DOHH2 (cell line): ENCODE data around the gene PCSK5.

ENCODE experiments used
- H3F3A ChIP-seq: fragments of 200-600 bp; sonication (generic), shearing (Covaris generic); 2 replicates; pipeline ENCODE4 v1.6.0; 2016; ENCODE audit warnings: antibody characterized with exemption, mild to moderate bottlenecking; ENCODE audit not compliant: control insufficient read depth, insufficient read depth
- H3K27ac ChIP-seq: fragments of 200-600 bp; sonication (generic); 2 replicates; pipeline ENCODE4 v1.5.1; 2014; ENCODE audit warnings: low read depth, mild to moderate bottlenecking, low read length, moderate library complexity
- H3K27me3 ChIP-seq: fragments of 200-600 bp; sonication (generic); 2 replicates; pipeline ENCODE4 v1.6.1; 2014; ENCODE audit warnings: mild to moderate bottlenecking, low read length, mixed read lengths; ENCODE audit not compliant: control insufficient read depth
- H3K36me3 ChIP-seq: fragments of 200-600 bp; sonication (generic); 2 replicates; pipeline ENCODE4 v1.6.1; 2014; ENCODE audit warnings: mild to moderate bottlenecking, low read length, moderate library complexity, mixed read lengths; ENCODE audit not compliant: control insufficient read depth
- H3K4me1 ChIP-seq: fragments of 200-600 bp; sonication (generic); 2 replicates; pipeline ENCODE4 v1.6.1; 2014; ENCODE audit warnings: mild to moderate bottlenecking, low read length, mixed read lengths; ENCODE audit not compliant: control insufficient read depth
- H3K4me2 ChIP-seq: fragments of 200-600 bp; sonication (generic); 2 replicates; pipeline ENCODE4 v1.6.0; 2014; ENCODE audit warnings: mild to moderate bottlenecking, low read length, moderate library complexity
- H3K4me3 ChIP-seq: fragments of 200-600 bp; sonication (generic); 2 replicates; pipeline ENCODE4 v1.5.1; 2014; ENCODE audit warnings: mild to moderate bottlenecking, low read length, mixed read lengths
- H3K79me2 ChIP-seq: fragments of 200-600 bp; sonication (generic); 2 replicates; pipeline ENCODE4 v1.6.1; 2014; ENCODE audit warnings: mild to moderate bottlenecking, low read length, mixed read lengths; ENCODE audit not compliant: control insufficient read depth
- H3K9me2 ChIP-seq: fragments of 200-600 bp; sonication (generic); replicated peaks from 2 replicates; pipeline ENCODE4 v1.6.1; 2014; ENCODE audit warnings: mild to moderate bottlenecking, low read length, mixed read lengths; ENCODE audit not compliant: control insufficient read depth
- H3K9me3 ChIP-seq: fragments of 200-600 bp; sonication (generic); 2 replicates; pipeline ENCODE4 v1.6.1; 2014; ENCODE audit warnings: antibody characterized with exemption, low read length, mixed read lengths; ENCODE audit not compliant: control insufficient read depth, insufficient read depth
- H4K20me1 ChIP-seq: fragments of 200-600 bp; sonication (generic); 2 replicates; pipeline ENCODE4 v1.6.0; 2014; ENCODE audit warnings: low read depth, mild to moderate bottlenecking, antibody characterized with exemption, low read length, moderate library complexity; ENCODE audit not compliant: control insufficient read depth, insufficient read depth
- EZH2phosphoT487 ChIP-seq: fragments of 200-600 bp; sonication (generic); IDR thresholded peaks from 2 replicates; pipeline ENCODE4 v1.6.1; 2017; ENCODE audit warnings: borderline replicate concordance, mild to moderate bottlenecking, antibody characterized with exemption, low read length, moderate library complexity, mixed read lengths
- TF ChIP-seq, protein P1 (sequence below): fragments of 200-600 bp; sonication (generic); IDR thresholded peaks from one replicate; pipeline ENCODE4 v1.5.1; 2014; ENCODE audit warnings: antibody characterized with exemption, mild to moderate bottlenecking, low read depth, low read length; ENCODE audit not compliant: poor library complexity, severe bottlenecking

Gene PCSK5

DNA sequence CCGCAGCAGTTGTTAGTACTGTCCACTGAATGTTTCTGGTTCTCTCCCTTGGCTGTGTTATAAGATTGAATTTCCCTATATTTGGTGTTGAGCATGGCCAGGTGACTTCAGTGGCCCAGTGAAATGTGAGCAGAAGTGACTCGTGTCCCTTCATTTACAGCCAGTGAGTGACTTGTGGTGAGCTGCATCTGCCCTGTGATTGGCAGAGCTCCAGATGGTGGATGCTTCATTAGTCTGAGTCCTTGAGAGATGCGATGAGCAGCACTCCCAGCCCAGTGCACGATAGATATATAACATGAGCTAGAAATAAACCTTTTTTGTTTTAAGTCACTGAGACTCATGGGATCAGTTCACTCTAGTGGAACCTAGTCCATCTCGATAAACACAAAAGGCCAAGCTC, 19.3 kb downstream of the PCSK5 start:
- Histone ChIP-seq H3K27ac (no peak overlapping the region), H3K4me2 (no peak overlapping the region), H3K27me3 (no peaks in the 10 kb centered on the region), H3K9me2 (no peaks in the 10 kb centered on the region), H4K20me1 (no peaks in the 10 kb centered on the region), H3K4me1 (no peaks in the 10 kb centered on the region), H3K36me3 (no peaks in the 10 kb centered on the region), H3K4me3 (no peak overlapping the region), H3F3A (no peaks in the 10 kb centered on the region), H3K79me2 (no peaks in the 10 kb centered on the region), H3K9me3 (no peaks in the 10 kb centered on the region)
- TF ChIP-seq EZH2phosphoT487 = no peak
- TF ChIP-seq, protein P1, sequence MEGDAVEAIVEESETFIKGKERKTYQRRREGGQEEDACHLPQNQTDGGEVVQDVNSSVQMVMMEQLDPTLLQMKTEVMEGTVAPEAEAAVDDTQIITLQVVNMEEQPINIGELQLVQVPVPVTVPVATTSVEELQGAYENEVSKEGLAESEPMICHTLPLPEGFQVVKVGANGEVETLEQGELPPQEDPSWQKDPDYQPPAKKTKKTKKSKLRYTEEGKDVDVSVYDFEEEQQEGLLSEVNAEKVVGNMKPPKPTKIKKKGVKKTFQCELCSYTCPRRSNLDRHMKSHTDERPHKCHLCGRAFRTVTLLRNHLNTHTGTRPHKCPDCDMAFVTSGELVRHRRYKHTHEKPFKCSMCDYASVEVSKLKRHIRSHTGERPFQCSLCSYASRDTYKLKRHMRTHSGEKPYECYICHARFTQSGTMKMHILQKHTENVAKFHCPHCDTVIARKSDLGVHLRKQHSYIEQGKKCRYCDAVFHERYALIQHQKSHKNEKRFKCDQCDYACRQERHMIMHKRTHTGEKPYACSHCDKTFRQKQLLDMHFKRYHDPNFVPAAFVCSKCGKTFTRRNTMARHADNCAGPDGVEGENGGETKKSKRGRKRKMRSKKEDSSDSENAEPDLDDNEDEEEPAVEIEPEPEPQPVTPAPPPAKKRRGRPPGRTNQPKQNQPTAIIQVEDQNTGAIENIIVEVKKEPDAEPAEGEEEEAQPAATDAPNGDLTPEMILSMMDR = no peak

- Histone ChIP-seq H3K36me3 (no peaks in the 10 kb centered on the region), H3F3A (no peaks in the 10 kb centered on the region), H4K20me1 (no peaks in the 10 kb centered on the region), H3K4me2 (no peak overlapping the region), H3K9me2 (no peaks in the 10 kb centered on the region), H3K27ac (no peak overlapping the region), H3K27me3 (no peaks in the 10 kb centered on the region), H3K9me3 (no peaks in the 10 kb centered on the region), H3K4me1 (no peaks in the 10 kb centered on the region), H3K79me2 (no peaks in the 10 kb centered on the region), H3K4me3 (no peak overlapping the region)
- no peak for TF ChIP-seq EZH2phosphoT487
- TF ChIP-seq, protein P1 = no peak
These were observed 20.3 kb downstream of the PCSK5 start for GRCh38 chr9:75910731-75911130.

GRCh38 chr9:75911390-75911789, 20.9 kb downstream of the PCSK5 start:
- H3F3A ChIP-seq = no peaks in the 10 kb centered on the region
- no peaks in the 10 kb centered on the region for H3K9me3 ChIP-seq
- H3K36me3 ChIP-seq = no peaks in the 10 kb centered on the region
- H4K20me1 ChIP-seq = no peaks in the 10 kb centered on the region
- TF ChIP-seq, protein P1 = no peak
- no peaks in the 10 kb centered on the region for H3K79me2 ChIP-seq
- H3K4me2 ChIP-seq = no peak overlapping the region
- H3K4me1 ChIP-seq = no peaks in the 10 kb centered on the region
- H3K27ac ChIP-seq = no peak overlapping the region
- no peaks in the 10 kb centered on the region for H3K9me2 ChIP-seq
- no peaks in the 10 kb centered on the region for H3K27me3 ChIP-seq
- no peak overlapping the region for H3K4me3 ChIP-seq

DNA sequence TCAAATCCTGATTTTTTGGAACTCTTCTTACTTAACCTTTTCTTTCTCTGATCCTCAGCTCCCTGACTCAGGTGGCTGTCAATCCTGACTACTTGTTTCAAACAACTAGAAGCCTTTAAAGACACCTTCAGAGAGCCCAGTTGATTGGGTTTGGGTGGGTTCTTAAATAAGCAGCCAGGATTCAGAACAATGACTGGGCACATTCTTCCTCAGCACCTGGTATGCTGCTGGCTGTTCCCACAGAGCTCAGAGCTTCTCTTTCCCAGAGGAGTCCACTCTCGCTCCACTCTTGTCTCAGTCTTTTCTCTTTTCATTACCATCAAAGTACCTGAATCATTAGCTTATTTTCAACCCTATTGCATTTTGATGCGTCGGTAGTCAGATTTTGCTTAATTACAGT, 22.5 kb downstream of the PCSK5 start:
- Histone ChIP-seq H3K9me3 (no peaks in the 10 kb centered on the region), H3F3A (no peaks in the 10 kb centered on the region), H3K4me3 (no peak overlapping the region), H3K4me2 (no peak overlapping the region), H3K27me3 (no peaks in the 10 kb centered on the region), H3K27ac (no peak overlapping the region), H3K4me1 (no peaks in the 10 kb centered on the region), H3K79me2 (no peaks in the 10 kb centered on the region), H4K20me1 (no peaks in the 10 kb centered on the region), H3K9me2 (no peaks in the 10 kb centered on the region), H3K36me3 (no peaks in the 10 kb centered on the region)
- TF ChIP-seq EZH2phosphoT487 = no peak
- TF ChIP-seq, protein P1 = no peak
